HEK293 (cell line): ENCODE measurements around the gene SCART1.

Source experiments
- CTCF ChIA-PET: fragments of 350-600 bp; formaldehyde crosslinking; extraction: SDS; loops from one replicate; lab custom pipeline; 2021; ENCODE audit warnings: antibody characterized with exemption; lab: Yijun Ruan, JAX
- POLR2A ChIA-PET: fragments of 300-600 bp; formaldehyde crosslinking; extraction: SDS; loops from one replicate; lab custom pipeline; 2020; ENCODE audit warnings: antibody characterized with exemption, inconsistent platforms; lab: Yijun Ruan, JAX
- H3K27ac ChIP-seq: fragments of 200-500 bp; sonication (Bioruptor generic); 2 replicates; pipeline ENCODE4 v1.5.1; 2014; ENCODE audit warnings: low read depth, low read length, control low read depth, inconsistent platforms; ENCODE audit errors: extremely low read depth
- H3K36me3 ChIP-seq, 2 experiments: fragments of 200-500 bp in 1 of 2; sonication (Bioruptor generic) in 1 of 2; 1 replicate in 1 of 2; 2 replicates in 1 of 2; pipeline ENCODE4 v1.5.1; 2014 to 2017; ENCODE audit warnings: inconsistent platforms in 2 of 2, low read length in 2 of 2; ENCODE audit not compliant: control insufficient read depth in 2 of 2, insufficient read depth in 1 of 2
- H3K4me1 ChIP-seq: fragments of 200-500 bp; sonication (Bioruptor generic); 2 replicates; pipeline ENCODE4 v1.5.1; 2014; ENCODE audit warnings: mild to moderate bottlenecking, low read length, inconsistent platforms; ENCODE audit not compliant: control insufficient read depth, insufficient read depth
- H3K4me3 ChIP-seq: 2 replicates; pipeline ENCODE4 v1.5.1; 2011; ENCODE audit warnings: low read depth, mild to moderate bottlenecking, control low read depth, low read length, moderate library complexity
- H3K9me3 ChIP-seq: fragments of 200-500 bp; sonication (Bioruptor generic); 2 replicates; pipeline ENCODE4 v1.5.1; 2014; ENCODE audit warnings: low read depth, low read length, inconsistent platforms; ENCODE audit not compliant: control insufficient read depth, insufficient read depth
- SP7 ChIP-seq: fragments of 450-650 bp; formaldehyde crosslinking; IDR thresholded peaks from 2 replicates; pipeline ENCODE4 v1.5.1; 2016; ENCODE audit warnings: missing biosample characterization, missing genetic modification characterization
- ZEB2 ChIP-seq: fragments of 450-650 bp; formaldehyde crosslinking; IDR thresholded peaks from 2 replicates; pipeline ENCODE4 v1.5.1; 2016; ENCODE audit warnings: missing biosample characterization, missing genetic modification characterization
- ZFP3 ChIP-seq: fragments of 450-650 bp; formaldehyde crosslinking; IDR thresholded peaks from 2 replicates; pipeline ENCODE4 v1.5.1; 2016; ENCODE audit warnings: low read depth, missing biosample characterization, missing genetic modification characterization
- ZNF114 ChIP-seq: fragments of 450-650 bp; formaldehyde crosslinking; IDR thresholded peaks from 2 replicates; pipeline ENCODE4 v1.5.0; 2017; ENCODE audit warnings: missing biosample characterization, missing genetic modification characterization
- ZNF23 ChIP-seq: fragments of 450-650 bp; formaldehyde crosslinking; IDR thresholded peaks from 2 replicates; pipeline ENCODE4 v1.5.1; 2016; ENCODE audit warnings: missing biosample characterization, missing genetic modification characterization, borderline replicate concordance
- ZNF274 ChIP-seq, 2 experiments: fragments of 200-500 bp in 1 of 2; fragments of 450-650 bp in 1 of 2; sonication (Bioruptor generic) in 1 of 2; formaldehyde crosslinking in 1 of 2; IDR thresholded peaks; 2 replicates each; pipeline versions ENCODE4 v1.5.1 to v1.6.1; 2014 to 2016; ENCODE audit warnings: borderline replicate concordance in 1 of 2, inconsistent platforms in 1 of 2, low read length in 1 of 2, missing biosample characterization in 1 of 2, missing genetic modification characterization in 1 of 2
- ZNF311 ChIP-seq: fragments of 450-650 bp; formaldehyde crosslinking; IDR thresholded peaks from 2 replicates; pipeline ENCODE4 v1.5.1; 2017; ENCODE audit warnings: missing biosample characterization, missing genetic modification characterization, borderline replicate concordance
- ZNF416 ChIP-seq: fragments of 450-650 bp; formaldehyde crosslinking; IDR thresholded peaks from 2 replicates; pipeline ENCODE4 v1.5.1; 2016; ENCODE audit warnings: missing biosample characterization, missing genetic modification characterization
- ZNF423 ChIP-seq: fragments of 450-650 bp; formaldehyde crosslinking; IDR thresholded peaks from 2 replicates; pipeline ENCODE4 v1.5.1; 2016; ENCODE audit warnings: missing biosample characterization, missing genetic modification characterization
- ZNF501 ChIP-seq: fragments of 450-650 bp; formaldehyde crosslinking; IDR thresholded peaks from 2 replicates; pipeline ENCODE4 v1.5.1; 2016; ENCODE audit warnings: missing biosample characterization, missing genetic modification characterization
- ZNF514 ChIP-seq: fragments of 450-650 bp; formaldehyde crosslinking; IDR thresholded peaks from 2 replicates; pipeline ENCODE4 v1.5.1; 2016; ENCODE audit warnings: missing biosample characterization, missing genetic modification characterization
- ZNF544 ChIP-seq: fragments of 450-650 bp; formaldehyde crosslinking; IDR thresholded peaks from 2 replicates; pipeline ENCODE4 v1.5.0; 2017; ENCODE audit warnings: missing biosample characterization, missing genetic modification characterization
- ZNF549 ChIP-seq: fragments of 450-650 bp; IDR thresholded peaks from 2 replicates; pipeline ENCODE4 v1.5.1; 2018; ENCODE audit warnings: missing biosample characterization, missing genetic modification characterization, mild to moderate bottlenecking, inconsistent platforms, moderate library complexity
- ZNF555 ChIP-seq: fragments of 450-650 bp; formaldehyde crosslinking; conservative IDR thresholded peaks from 2 replicates; pipeline ENCODE4 v1.5.1; 2017; ENCODE audit warnings: missing biosample characterization, mild to moderate bottlenecking, missing genetic modification characterization, inconsistent platforms
- ZNF558 ChIP-seq: fragments of 450-650 bp; formaldehyde crosslinking; IDR thresholded peaks from 2 replicates; pipeline ENCODE4 v1.5.1; 2016; ENCODE audit warnings: missing biosample characterization, missing genetic modification characterization
- ZNF626 ChIP-seq: fragments of 450-650 bp; sonication (Bioruptor Pico); formaldehyde crosslinking; IDR thresholded peaks from 2 replicates; pipeline ENCODE4 v1.5.1; 2018; ENCODE audit warnings: missing biosample characterization, missing genetic modification characterization, inconsistent platforms
- ZNF670 ChIP-seq: fragments of 450-650 bp; formaldehyde crosslinking; IDR thresholded peaks from 2 replicates; pipeline ENCODE4 v1.5.1; 2016; ENCODE audit warnings: missing biosample characterization, missing genetic modification characterization, low read depth
- ZNF830 ChIP-seq: fragments of 450-650 bp; IDR thresholded peaks from 2 replicates; pipeline ENCODE4 v1.5.0; 2018; ENCODE audit warnings: missing biosample characterization, missing genetic modification characterization, low read depth, mild to moderate bottlenecking, moderate library complexity
- ZNF843 ChIP-seq: fragments of 450-650 bp; formaldehyde crosslinking; IDR thresholded peaks from 2 replicates; pipeline ENCODE4 v1.5.1; 2016; ENCODE audit warnings: missing biosample characterization, missing genetic modification characterization
- TF ChIP-seq, protein P1 (sequence below): fragments of 450-650 bp; formaldehyde crosslinking; IDR thresholded peaks from 2 replicates; pipeline ENCODE4 v1.5.1; 2016; ENCODE audit warnings: missing biosample characterization, missing genetic modification characterization
- TF ChIP-seq, protein P2 (sequence below): fragments of 450-650 bp; formaldehyde crosslinking; IDR thresholded peaks from 2 replicates; pipeline ENCODE4 v1.5.1; 2017; ENCODE audit warnings: missing biosample characterization, missing genetic modification characterization
- TF ChIP-seq, protein P3 (sequence below): fragments of 450-650 bp; formaldehyde crosslinking; IDR thresholded peaks from 2 replicates; pipeline ENCODE4 v1.5.1; 2016; ENCODE audit warnings: missing biosample characterization, missing genetic modification characterization
- TF ChIP-seq, protein P4 (sequence below): fragments of 450-650 bp; formaldehyde crosslinking; IDR thresholded peaks from 2 replicates; pipeline ENCODE4 v1.5.1; 2016; ENCODE audit warnings: missing biosample characterization, missing genetic modification characterization
- TF ChIP-seq, protein P5 (sequence below): fragments of 450-650 bp; formaldehyde crosslinking; IDR thresholded peaks from 2 replicates; pipeline ENCODE4 v1.5.1; 2017; ENCODE audit warnings: missing biosample characterization, missing genetic modification characterization

Gene SCART1

DNA sequence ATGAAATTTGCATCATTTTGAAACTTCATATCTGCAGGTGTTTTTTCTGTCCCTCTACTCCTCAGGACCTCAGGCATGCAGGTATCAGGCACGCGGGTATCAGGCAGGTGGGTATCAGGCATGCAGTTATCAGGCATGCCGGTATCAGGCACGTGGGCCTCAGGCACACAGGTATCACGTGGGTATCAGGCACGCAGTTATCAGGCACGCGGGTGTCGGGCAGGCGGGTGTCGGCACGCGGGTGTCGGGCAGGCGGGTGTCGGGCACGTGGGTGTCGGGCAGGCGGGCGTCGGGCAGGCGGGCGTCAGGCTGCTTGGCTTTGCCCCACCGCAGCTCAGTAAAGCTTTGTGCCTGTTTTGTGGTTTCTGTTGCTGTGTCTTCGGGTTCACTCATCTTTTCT is 38.0 kb upstream of the SCART1 start:
- Histone ChIP-seq H3K4me3 (no peak overlapping the region), H3K27ac (no peak overlapping the region), H3K4me1 (no peaks in the 10 kb centered on the region), H3K36me3 (peaks cover 30 to 72% of the 10 kb centered on the region in 2 experiments), H3K9me3 (no peaks in the 10 kb centered on the region; the same call in 1 of the 2 replicates)
- POLR2A ChIA-PET, result no interaction called here
- TF ChIP-seq ZNF555 (tag by site-specific recombination), result no peak
- no peak for TF ChIP-seq ZNF274 (IDR thresholded peaks at IDR 0.05; ENCODE audit: low read length)
- TF ChIP-seq ZNF274 (tag by site-specific recombination; IDR thresholded peaks at IDR 0.05; ENCODE audit: borderline replicate concordance), result no peak
- no peak for TF ChIP-seq ZNF549 (tag by site-specific recombination)
- no peak for TF ChIP-seq ZEB2 (tag by site-specific recombination)
- no peak for TF ChIP-seq ZNF423 (tag by site-specific recombination)
- TF ChIP-seq, protein P1, sequence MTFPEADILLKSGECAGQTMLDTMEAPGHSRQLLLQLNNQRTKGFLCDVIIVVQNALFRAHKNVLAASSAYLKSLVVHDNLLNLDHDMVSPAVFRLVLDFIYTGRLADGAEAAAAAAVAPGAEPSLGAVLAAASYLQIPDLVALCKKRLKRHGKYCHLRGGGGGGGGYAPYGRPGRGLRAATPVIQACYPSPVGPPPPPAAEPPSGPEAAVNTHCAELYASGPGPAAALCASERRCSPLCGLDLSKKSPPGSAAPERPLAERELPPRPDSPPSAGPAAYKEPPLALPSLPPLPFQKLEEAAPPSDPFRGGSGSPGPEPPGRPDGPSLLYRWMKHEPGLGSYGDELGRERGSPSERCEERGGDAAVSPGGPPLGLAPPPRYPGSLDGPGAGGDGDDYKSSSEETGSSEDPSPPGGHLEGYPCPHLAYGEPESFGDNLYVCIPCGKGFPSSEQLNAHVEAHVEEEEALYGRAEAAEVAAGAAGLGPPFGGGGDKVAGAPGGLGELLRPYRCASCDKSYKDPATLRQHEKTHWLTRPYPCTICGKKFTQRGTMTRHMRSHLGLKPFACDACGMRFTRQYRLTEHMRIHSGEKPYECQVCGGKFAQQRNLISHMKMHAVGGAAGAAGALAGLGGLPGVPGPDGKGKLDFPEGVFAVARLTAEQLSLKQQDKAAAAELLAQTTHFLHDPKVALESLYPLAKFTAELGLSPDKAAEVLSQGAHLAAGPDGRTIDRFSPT (tag by site-specific recombination), result no peak
- TF ChIP-seq ZNF501 (tag by site-specific recombination), result no peak
- TF ChIP-seq, protein P2, sequence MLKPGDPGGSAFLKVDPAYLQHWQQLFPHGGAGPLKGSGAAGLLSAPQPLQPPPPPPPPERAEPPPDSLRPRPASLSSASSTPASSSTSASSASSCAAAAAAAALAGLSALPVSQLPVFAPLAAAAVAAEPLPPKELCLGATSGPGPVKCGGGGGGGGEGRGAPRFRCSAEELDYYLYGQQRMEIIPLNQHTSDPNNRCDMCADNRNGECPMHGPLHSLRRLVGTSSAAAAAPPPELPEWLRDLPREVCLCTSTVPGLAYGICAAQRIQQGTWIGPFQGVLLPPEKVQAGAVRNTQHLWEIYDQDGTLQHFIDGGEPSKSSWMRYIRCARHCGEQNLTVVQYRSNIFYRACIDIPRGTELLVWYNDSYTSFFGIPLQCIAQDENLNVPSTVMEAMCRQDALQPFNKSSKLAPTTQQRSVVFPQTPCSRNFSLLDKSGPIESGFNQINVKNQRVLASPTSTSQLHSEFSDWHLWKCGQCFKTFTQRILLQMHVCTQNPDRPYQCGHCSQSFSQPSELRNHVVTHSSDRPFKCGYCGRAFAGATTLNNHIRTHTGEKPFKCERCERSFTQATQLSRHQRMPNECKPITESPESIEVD, result no peak
- TF ChIP-seq ZNF843, result no peak
- TF ChIP-seq ZNF544 (tag by site-specific recombination), result no peak
- no peak for TF ChIP-seq ZFP3 (tag by site-specific recombination)
- no peak for TF ChIP-seq ZNF830 (tag by site-specific recombination)
- no peak for TF ChIP-seq ZNF416 (tag by site-specific recombination)
- TF ChIP-seq ZNF670, result no peak
- CTCF ChIA-PET, result no interaction called here

DNA sequence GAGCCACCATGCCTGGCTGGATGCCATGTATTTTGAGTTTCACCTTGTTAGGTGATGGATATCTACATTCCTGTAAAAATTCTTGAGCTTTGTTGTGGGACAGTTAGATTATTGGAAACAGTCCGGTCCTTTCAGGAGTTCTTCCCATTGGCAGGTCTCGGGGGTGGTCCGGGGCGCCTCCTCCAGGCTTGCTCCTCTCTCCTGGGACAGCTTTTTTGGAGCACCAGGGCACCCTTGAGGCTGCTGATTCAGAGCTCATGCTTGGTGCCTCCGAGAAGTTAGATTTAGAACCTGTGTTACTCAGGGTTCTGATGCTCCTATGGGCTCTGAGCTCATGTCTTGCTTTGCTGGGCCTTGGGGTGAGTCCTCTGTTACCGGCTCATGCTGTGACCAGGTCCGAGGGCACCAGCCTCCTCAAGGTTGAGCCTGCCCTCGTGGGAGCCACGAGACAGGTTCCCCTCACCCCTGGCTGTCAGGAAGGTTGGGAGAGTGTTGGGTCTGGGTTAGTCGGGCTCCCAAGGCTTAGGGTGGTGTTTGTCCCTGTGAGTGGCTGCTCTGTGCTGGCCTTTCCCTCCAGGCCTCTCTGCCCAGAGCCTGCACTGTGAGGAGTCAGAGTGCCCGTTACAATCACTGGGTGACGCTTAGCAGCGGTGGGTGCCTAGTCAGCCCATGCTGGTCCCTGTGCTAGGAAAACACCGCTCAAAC is 35.3 kb upstream of the SCART1 start:
- peaks cover 4 to 61% of the 10 kb centered on the region in 2 experiments; a peak in 2 of 3 replicates for H3K36me3 ChIP-seq
- CTCF ChIA-PET, result no interaction called here
- H3K9me3 ChIP-seq, result no peaks in the 10 kb centered on the region
- no peaks in the 10 kb centered on the region; the same call in 1 of the 2 replicates for H3K4me1 ChIP-seq
- no peak overlapping the region for H3K27ac ChIP-seq
- no peak overlapping the region for H3K4me3 ChIP-seq
- POLR2A ChIA-PET, result interaction anchor here (0.5 to 1.4 kb wide), 2 partner anchors 16 to 25 kb away, joined by 3 read pairs; no protein-coding TSS in a partner anchor
- TF ChIP-seq ZNF114 (tag by site-specific recombination) (no peak), ZNF23 (tag by site-specific recombination) (no peak), ZNF558 (no peak), ZNF626 (tag by site-specific recombination) (no peak), SP7 (no peak), ZNF311 (tag by site-specific recombination) (no peak), ZNF514 (tag by site-specific recombination) (no peak)
- TF ChIP-seq, protein P3, sequence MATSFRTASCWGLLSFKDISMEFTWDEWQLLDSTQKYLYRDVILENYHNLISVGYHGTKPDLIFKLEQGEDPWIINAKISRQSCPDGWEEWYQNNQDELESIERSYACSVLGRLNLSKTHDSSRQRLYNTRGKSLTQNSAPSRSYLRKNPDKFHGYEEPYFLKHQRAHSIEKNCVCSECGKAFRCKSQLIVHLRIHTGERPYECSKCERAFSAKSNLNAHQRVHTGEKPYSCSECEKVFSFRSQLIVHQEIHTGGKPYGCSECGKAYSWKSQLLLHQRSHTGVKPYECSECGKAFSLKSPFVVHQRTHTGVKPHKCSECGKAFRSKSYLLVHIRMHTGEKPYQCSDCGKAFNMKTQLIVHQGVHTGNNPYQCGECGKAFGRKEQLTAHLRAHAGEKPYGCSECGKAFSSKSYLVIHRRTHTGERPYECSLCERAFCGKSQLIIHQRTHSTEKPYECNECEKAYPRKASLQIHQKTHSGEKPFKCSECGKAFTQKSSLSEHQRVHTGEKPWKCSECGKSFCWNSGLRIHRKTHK (tag by site-specific recombination), result no peak
- TF ChIP-seq, protein P4, sequence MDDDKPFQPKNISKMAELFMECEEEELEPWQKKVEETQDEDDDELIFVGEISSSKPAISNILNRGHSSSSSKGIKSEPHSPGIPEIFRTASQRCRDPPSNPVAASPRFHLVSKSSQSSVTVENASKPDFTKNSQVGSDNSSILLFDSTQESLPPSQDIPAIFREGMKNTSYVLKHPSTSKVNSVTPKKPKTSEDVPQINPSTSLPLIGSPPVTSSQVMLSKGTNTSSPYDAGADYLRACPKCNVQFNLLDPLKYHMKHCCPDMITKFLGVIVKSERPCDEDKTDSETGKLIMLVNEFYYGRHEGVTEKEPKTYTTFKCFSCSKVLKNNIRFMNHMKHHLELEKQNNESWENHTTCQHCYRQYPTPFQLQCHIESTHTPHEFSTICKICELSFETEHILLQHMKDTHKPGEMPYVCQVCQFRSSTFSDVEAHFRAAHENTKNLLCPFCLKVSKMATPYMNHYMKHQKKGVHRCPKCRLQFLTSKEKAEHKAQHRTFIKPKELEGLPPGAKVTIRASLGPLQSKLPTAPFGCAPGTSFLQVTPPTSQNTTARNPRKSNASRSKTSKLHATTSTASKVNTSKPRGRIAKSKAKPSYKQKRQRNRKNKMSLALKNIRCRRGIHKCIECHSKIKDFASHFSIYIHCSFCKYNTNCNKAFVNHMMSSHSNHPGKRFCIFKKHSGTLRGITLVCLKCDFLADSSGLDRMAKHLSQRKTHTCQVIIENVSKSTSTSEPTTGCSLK (tag by site-specific recombination), result no peak
- TF ChIP-seq, protein P5, sequence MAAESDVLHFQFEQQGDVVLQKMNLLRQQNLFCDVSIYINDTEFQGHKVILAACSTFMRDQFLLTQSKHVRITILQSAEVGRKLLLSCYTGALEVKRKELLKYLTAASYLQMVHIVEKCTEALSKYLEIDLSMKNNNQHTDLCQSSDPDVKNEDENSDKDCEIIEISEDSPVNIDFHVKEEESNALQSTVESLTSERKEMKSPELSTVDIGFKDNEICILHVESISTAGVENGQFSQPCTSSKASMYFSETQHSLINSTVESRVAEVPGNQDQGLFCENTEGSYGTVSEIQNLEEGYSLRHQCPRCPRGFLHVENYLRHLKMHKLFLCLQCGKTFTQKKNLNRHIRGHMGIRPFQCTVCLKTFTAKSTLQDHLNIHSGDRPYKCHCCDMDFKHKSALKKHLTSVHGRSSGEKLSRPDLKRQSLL, result no peak
